ENCODE measurements around the gene LRRC45.

The LRRC45 gene

DNA sequence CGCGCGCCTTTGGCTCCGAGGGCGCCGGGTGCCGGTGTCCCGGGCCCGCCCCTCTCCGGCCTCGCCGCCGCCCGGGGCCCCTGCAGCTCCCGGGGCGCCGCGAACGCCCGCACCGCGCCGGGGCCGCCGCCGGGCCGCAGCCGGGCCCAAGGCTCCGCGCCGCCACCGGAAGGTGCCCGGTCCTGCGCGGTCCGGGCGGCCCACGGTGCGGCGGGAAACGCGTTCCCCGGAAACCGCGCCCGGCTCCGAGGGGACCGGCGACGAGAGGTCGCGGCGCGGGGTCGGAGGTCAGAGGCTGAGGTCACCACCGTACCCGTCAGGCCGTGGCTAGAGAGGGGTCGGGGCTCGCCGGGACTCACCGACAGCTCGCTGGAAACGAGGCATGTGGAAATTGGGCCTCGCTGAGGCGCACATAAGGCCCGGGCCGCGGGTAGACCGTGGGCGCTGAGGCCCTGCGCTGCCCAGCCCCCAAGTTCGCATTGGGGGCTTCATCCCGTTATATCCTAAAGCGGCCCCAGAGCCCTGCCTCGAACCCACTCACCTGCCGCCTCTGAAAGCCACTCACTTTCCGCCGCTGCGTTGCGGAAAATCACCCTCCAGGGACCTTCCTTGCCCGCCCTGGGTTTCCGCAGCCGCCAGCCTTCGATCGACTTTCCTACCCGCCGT, 42.7 kb downstream of the LRRC45 start, which contains the start of gene DUS1L:
Gene DUS1L, minus strand, starts transcription at position 167 of the 666 bp plus-strand sequence. CDS start 745 bp downstream, outside the sequence.
- TF ChIP-seq, protein P1, sequence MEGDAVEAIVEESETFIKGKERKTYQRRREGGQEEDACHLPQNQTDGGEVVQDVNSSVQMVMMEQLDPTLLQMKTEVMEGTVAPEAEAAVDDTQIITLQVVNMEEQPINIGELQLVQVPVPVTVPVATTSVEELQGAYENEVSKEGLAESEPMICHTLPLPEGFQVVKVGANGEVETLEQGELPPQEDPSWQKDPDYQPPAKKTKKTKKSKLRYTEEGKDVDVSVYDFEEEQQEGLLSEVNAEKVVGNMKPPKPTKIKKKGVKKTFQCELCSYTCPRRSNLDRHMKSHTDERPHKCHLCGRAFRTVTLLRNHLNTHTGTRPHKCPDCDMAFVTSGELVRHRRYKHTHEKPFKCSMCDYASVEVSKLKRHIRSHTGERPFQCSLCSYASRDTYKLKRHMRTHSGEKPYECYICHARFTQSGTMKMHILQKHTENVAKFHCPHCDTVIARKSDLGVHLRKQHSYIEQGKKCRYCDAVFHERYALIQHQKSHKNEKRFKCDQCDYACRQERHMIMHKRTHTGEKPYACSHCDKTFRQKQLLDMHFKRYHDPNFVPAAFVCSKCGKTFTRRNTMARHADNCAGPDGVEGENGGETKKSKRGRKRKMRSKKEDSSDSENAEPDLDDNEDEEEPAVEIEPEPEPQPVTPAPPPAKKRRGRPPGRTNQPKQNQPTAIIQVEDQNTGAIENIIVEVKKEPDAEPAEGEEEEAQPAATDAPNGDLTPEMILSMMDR (IDR thresholded peaks at IDR 0.05; ENCODE audit: low read depth, low read length) = no peak
- Histone ChIP-seq H3K27me3 (no peaks in the 10 kb centered on the region), H3K4me3 (ENCODE audit: low read depth, low read length) (peak within 1 kb of the TSS; percentile 93), H3K9me3 (no peaks in the 10 kb centered on the region), H3K36me3 (peaks cover 36% of the 10 kb centered on the region), H3K4me1 (no peaks in the 10 kb centered on the region)
- peak; percentile 62 for DNase-seq

DNA sequence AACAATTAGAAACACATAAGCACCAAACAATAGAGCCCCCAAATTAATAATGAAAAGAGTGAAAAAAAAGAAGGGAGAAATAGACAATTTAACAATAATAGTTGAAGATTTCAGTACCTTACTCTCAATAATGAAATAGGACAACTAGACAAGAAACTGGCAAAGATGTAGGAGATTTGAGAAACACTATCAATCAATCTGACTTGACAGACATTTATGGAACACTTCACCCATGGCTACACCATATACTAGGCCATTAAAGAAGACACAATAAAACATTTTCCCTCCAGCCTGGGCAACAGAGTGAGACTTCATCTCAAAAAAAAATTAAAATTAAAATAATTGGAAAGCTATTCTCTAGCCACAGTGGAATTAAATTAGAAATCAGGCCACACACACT, 47.5 kb downstream of the LRRC45 start:
- Histone ChIP-seq H3K4me3 (ENCODE audit: low read depth, low read length) (no peak overlapping the region), H3K4me1 (no peaks in the 10 kb centered on the region), H3K36me3 (no peaks in the 10 kb centered on the region), H3K27me3 (no peaks in the 10 kb centered on the region), H3K9me3 (no peaks in the 10 kb centered on the region)
- TF ChIP-seq, protein P1 (IDR thresholded peaks at IDR 0.05; ENCODE audit: low read depth, low read length) = no peak
- DNase-seq = no peak

DNA sequence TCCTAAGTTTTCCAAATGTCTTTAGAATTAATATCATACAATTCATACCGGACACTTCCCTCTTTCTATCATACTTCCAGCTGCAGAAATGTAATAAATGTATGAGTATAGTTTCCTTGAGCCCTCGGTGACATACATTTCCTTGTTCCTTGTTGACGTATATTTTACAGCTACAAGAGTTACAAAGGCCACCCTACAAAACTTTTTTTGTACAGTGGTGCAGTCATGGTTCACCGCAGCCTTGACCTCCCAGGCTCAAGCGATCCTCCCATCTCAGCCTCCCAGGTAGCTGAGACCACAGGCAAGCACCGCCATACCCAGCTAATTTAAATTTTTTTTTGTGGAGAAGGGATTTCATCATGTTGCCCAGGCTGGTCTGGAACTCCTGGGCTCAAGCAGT, 49.7 kb downstream of the LRRC45 start:
- H3K27me3 ChIP-seq = no peaks in the 10 kb centered on the region
- TF ChIP-seq, protein P1 (IDR thresholded peaks at IDR 0.05; ENCODE audit: low read depth, low read length) = no peak
- H3K9me3 ChIP-seq = no peaks in the 10 kb centered on the region
- H3K36me3 ChIP-seq = peaks cover 3% of the 10 kb centered on the region
- H3K4me3 ChIP-seq (ENCODE audit: low read depth, low read length) = no peak overlapping the region
- no peaks in the 10 kb centered on the region for H3K4me1 ChIP-seq
- DNase-seq = no peak

DNA sequence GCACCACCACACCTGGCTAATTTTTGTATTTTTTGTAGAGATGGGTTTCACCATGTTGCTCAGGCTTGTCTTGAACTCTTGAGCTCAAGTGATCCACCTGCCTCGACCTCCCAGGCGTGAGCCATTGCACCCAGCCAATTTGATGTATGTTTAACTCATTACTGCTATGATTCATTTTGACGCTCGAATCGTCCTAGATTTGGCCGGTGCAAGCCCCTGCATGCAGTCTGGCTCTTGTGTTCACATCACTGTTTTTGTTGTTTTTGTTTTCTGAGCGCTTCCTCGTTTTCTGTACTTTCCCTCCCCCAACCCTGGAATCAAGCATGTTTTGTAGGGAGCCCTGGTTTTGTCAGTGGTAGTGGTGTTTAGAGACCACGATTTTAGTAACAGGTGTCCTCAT, 50.3 kb downstream of the LRRC45 start:
- no peaks in the 10 kb centered on the region for H3K9me3 ChIP-seq

DNA sequence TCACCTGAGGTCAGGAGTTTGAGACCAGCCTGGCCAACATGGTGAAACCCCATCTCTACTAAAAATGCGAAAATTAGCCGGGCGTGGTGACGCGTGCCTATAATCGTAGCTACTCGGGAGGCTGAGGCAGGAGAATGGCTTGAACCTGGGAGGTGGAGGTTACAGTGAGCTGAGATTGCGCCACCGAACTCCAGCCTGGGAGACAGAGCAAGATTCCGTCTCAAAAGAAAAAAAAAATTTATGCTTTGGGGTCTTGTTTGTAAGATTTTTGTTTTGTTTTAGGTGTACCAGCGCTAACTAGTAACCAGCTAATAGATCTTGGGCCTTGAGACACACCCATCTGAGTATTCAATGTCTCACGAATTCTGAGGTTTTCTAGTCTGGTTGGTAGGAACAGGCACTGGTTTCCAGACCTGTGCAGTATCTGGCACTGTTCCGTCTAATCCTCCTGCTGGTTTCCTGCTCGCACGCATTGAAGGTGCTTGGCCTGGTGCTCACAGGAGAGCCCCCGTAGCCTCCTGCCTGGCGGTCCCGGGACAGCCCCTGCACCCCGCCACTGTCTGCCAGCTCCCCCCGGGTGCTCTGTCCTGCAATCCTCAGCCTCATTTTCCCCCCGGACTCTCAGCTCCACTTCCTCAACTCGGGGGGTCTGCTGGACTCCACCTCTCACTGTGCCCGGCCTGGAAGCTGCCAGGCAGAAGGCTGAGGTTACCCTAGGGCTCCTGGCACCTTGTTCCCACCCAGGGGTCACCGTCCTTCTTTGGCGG, 53.1 kb downstream of the LRRC45 start:
- no peaks in the 10 kb centered on the region for H3K27me3 ChIP-seq
- DNase-seq = no peak
- H3K36me3 ChIP-seq = peaks cover 32% of the 10 kb centered on the region
- H3K9me3 ChIP-seq = no peaks in the 10 kb centered on the region
- TF ChIP-seq, protein P1 (IDR thresholded peaks at IDR 0.05; ENCODE audit: low read depth, low read length) = no peak
- no peak overlapping the region for H3K4me3 ChIP-seq (ENCODE audit: low read depth, low read length)
- no peaks in the 10 kb centered on the region for H3K4me1 ChIP-seq

More for the DNA sequence above, 50.3 kb downstream of the LRRC45 start:
- Histone ChIP-seq H3K4me3 (ENCODE audit: low read depth, low read length) (no peak overlapping the region), H3K27me3 (no peaks in the 10 kb centered on the region), H3K36me3 (peaks cover 9% of the 10 kb centered on the region), H3K4me1 (no peaks in the 10 kb centered on the region)
- TF ChIP-seq, protein P1 (IDR thresholded peaks at IDR 0.05; ENCODE audit: low read depth, low read length) = no peak
- DNase-seq = no peak
